Measurements from ENCODE around the gene KCNQ1.

Gene KCNQ1

DNA sequence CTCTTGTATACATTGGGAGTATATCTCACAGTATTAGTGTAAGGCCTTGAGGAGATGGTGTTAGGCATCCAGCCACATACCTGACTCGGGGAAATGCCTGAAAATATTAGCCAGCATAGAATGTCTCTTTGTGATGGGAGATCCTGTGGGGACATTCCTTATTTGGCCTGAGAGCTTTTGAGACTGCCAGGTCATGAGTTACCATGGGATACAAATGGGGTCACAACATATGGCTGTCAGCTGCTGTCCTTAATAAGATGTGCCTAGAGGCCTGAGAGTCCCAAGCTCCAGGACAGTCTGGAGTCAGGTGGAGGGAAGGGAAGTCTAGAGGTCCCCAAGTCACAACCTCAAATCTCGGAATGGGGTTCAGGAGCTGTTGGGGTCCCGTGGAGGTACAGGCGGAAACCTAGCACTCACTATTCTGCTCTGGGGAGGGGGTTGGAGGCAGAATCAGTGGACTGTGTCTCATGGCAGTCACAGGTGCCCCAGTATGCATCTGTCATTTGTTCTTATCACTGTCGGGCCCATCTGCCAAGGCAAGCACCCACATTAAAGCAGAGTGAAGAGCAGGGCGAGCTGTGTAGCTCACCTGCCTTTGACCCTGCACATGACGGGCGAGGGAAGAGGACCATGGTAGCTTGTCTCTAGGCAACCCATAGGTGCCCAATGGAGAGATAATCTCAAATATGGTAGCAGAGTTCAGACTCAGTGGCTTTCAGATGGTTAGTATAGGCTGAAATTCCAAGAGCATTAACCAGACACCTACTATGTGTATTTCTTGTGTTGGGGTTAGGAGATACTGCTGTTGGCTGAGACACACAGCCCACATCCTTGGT lies 225.0 kb downstream of the KCNQ1 start:
- H3K27me3 ChIP-seq (ENCODE audit: control insufficient read depth in 1 of 2, insufficient read depth in 1 of 2, low read length in 2 of 2), result no peaks in the 10 kb centered on the region
- H3K4ac ChIP-seq (ENCODE audit: low read depth in 1 of 2, low read length in 2 of 2), result no peak overlapping the region
- peaks cover 21 to 26% of the 10 kb centered on the region in 2 experiments for H3K36me3 ChIP-seq (ENCODE audit: control insufficient read depth in 1 of 2, insufficient read depth in 2 of 2, low read depth in 1 of 2, low read length in 2 of 2)
- no peak overlapping the region for H3K4me2 ChIP-seq (ENCODE audit: low read length, poor library complexity, severe bottlenecking)
- no peak overlapping the region for H4K8ac ChIP-seq (ENCODE audit: low read length)
- no peak overlapping the region for H2AK5ac ChIP-seq (ENCODE audit: low read length, severe bottlenecking)
- no peak overlapping the region for H3K23ac ChIP-seq (ENCODE audit: low read length in 2 of 2)
- 94% methylated on average over 8 of the region's 8 CpGs for WGBS
- no peak overlapping the region for H3K14ac ChIP-seq (ENCODE audit: low read length in 2 of 2)
- H2BK5ac ChIP-seq (ENCODE audit: low read depth, low read length, poor library complexity, severe bottlenecking), result no peak overlapping the region
- H2AFZ ChIP-seq (ENCODE audit: low read depth, low read length), result no peak overlapping the region
- H3K79me1 ChIP-seq (replicated peaks; ENCODE audit: low read length, poor library complexity, severe bottlenecking), result peaks cover 3% of the 10 kb centered on the region
- H3K27ac ChIP-seq (ENCODE audit: low read length, poor library complexity, severe bottlenecking), result no peak overlapping the region
- peaks cover 8% of the 10 kb centered on the region for H3K4me1 ChIP-seq (ENCODE audit: control insufficient read depth, insufficient read depth, low read depth, low read length)
- no peak overlapping the region for H2BK12ac ChIP-seq (ENCODE audit: low read length in 2 of 2)
- H3K4me3 ChIP-seq (ENCODE audit: insufficient read depth in 1 of 2, low read depth in 1 of 2, low read length in 2 of 2), result no peak overlapping the region
- no peak overlapping the region for H2BK120ac ChIP-seq (ENCODE audit: low read depth, low read length)
- no peak overlapping the region for H4K91ac ChIP-seq (ENCODE audit: low read length)
- no peak overlapping the region for H2BK15ac ChIP-seq (ENCODE audit: low read depth, poor library complexity, severe bottlenecking)
- H3K18ac ChIP-seq (ENCODE audit: low read depth in 1 of 2, low read length in 2 of 2), result no peak overlapping the region
- no peaks in the 10 kb centered on the region for H3K9me3 ChIP-seq (ENCODE audit: control insufficient read depth, low read length)
- DNase-seq, result no peak
- no peak overlapping the region for H3K9ac ChIP-seq (ENCODE audit: low read length)

GRCh38 chr11:2670541-2671100 lies 225.8 kb downstream of the KCNQ1 start:
- H3K79me1 ChIP-seq (replicated peaks; ENCODE audit: low read length, poor library complexity, severe bottlenecking), result peaks cover under 1% of the 10 kb centered on the region
- 66% methylated on average over 1 of the region's 1 CpG for WGBS

DNA sequence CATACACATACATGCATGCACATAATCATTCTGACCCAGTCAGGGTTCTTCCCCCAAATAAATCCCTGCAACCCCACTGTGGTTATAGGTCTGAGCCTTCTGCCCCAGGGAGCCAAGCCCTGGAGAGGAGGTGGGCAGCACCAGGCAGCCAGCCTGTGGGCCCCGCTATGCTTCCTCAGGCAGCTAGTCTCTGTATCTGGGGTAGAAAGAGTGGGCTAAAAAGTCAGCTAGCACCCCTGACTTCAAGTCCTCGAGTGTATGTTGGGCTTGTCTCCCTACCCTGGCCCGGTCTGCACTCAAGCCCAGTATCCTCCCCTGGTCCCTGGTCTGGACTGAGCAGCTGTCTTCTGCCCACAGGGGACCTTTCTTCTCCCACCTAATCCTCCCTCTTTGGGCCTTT lies 226.9 kb downstream of the KCNQ1 start:
- Histone ChIP-seq H3K4me1 (ENCODE audit: control insufficient read depth, insufficient read depth, low read depth, low read length) (peaks cover 11% of the 10 kb centered on the region), H2BK5ac (ENCODE audit: low read depth, low read length, poor library complexity, severe bottlenecking) (no peak overlapping the region), H2AFZ (ENCODE audit: low read depth, low read length) (no peak overlapping the region), H2BK12ac (ENCODE audit: low read length in 2 of 2) (no peak overlapping the region), H3K36me3 (ENCODE audit: control insufficient read depth in 1 of 2, insufficient read depth in 2 of 2, low read depth in 1 of 2, low read length in 2 of 2) (peaks cover 20 to 21% of the 10 kb centered on the region in 2 experiments), H4K91ac (ENCODE audit: low read length) (no peak overlapping the region), H3K18ac (ENCODE audit: low read depth in 1 of 2, low read length in 2 of 2) (no peak overlapping the region), H3K4ac (ENCODE audit: low read depth in 1 of 2, low read length in 2 of 2) (no peak overlapping the region), H3K27me3 (ENCODE audit: control insufficient read depth in 1 of 2, insufficient read depth in 1 of 2, low read length in 2 of 2) (no peaks in the 10 kb centered on the region), H2AK5ac (ENCODE audit: low read length, severe bottlenecking) (no peak overlapping the region), H2BK15ac (ENCODE audit: low read depth, poor library complexity, severe bottlenecking) (no peak overlapping the region), H3K27ac (ENCODE audit: low read length, poor library complexity, severe bottlenecking) (no peak overlapping the region), H3K23ac (ENCODE audit: low read length in 2 of 2) (no peak overlapping the region), H2BK120ac (ENCODE audit: low read depth, low read length) (no peak overlapping the region), H3K9me3 (ENCODE audit: control insufficient read depth, low read length) (no peaks in the 10 kb centered on the region), H4K8ac (ENCODE audit: low read length) (no peak overlapping the region), H3K79me1 (replicated peaks; ENCODE audit: low read length, poor library complexity, severe bottlenecking) (peaks cover 2% of the 10 kb centered on the region), H3K4me2 (ENCODE audit: low read length, poor library complexity, severe bottlenecking) (no peak overlapping the region), H3K9ac (ENCODE audit: low read length) (no peak overlapping the region), H3K14ac (ENCODE audit: low read length in 2 of 2) (no peak overlapping the region), H3K4me3 (ENCODE audit: insufficient read depth in 1 of 2, low read depth in 1 of 2, low read length in 2 of 2) (no peak overlapping the region)
- WGBS, result 98% methylated on average over 3 of the region's 3 CpGs
- DNase-seq, result no peak

More at GRCh38 chr11:2670541-2671100, 225.8 kb downstream of the KCNQ1 start:
- Histone ChIP-seq H4K8ac (ENCODE audit: low read length) (no peak overlapping the region), H3K4me1 (ENCODE audit: control insufficient read depth, insufficient read depth, low read depth, low read length) (peaks cover 10% of the 10 kb centered on the region), H3K36me3 (ENCODE audit: control insufficient read depth in 1 of 2, insufficient read depth in 2 of 2, low read depth in 1 of 2, low read length in 2 of 2) (peaks cover 20 to 21% of the 10 kb centered on the region in 2 experiments), H2BK120ac (ENCODE audit: low read depth, low read length) (no peak overlapping the region), H4K91ac (ENCODE audit: low read length) (no peak overlapping the region), H3K14ac (ENCODE audit: low read length in 2 of 2) (no peak overlapping the region), H3K4me2 (ENCODE audit: low read length, poor library complexity, severe bottlenecking) (no peak overlapping the region), H3K18ac (ENCODE audit: low read depth in 1 of 2, low read length in 2 of 2) (no peak overlapping the region), H3K27ac (ENCODE audit: low read length, poor library complexity, severe bottlenecking) (no peak overlapping the region), H2AFZ (ENCODE audit: low read depth, low read length) (no peak overlapping the region), H3K4ac (ENCODE audit: low read depth in 1 of 2, low read length in 2 of 2) (no peak overlapping the region), H3K23ac (ENCODE audit: low read length in 2 of 2) (no peak overlapping the region), H3K27me3 (ENCODE audit: control insufficient read depth in 1 of 2, insufficient read depth in 1 of 2, low read length in 2 of 2) (no peaks in the 10 kb centered on the region), H2BK5ac (ENCODE audit: low read depth, low read length, poor library complexity, severe bottlenecking) (no peak overlapping the region), H2AK5ac (ENCODE audit: low read length, severe bottlenecking) (no peak overlapping the region), H2BK12ac (ENCODE audit: low read length in 2 of 2) (no peak overlapping the region), H3K4me3 (ENCODE audit: insufficient read depth in 1 of 2, low read depth in 1 of 2, low read length in 2 of 2) (no peak overlapping the region), H3K9me3 (ENCODE audit: control insufficient read depth, low read length) (no peaks in the 10 kb centered on the region), H2BK15ac (ENCODE audit: low read depth, poor library complexity, severe bottlenecking) (no peak overlapping the region), H3K9ac (ENCODE audit: low read length) (no peak overlapping the region)
- no peak for DNase-seq

GRCh38 chr11:2672553-2673249 lies 227.9 kb downstream of the KCNQ1 start:
- Histone ChIP-seq H3K36me3 (ENCODE audit: control insufficient read depth in 1 of 2, insufficient read depth in 2 of 2, low read depth in 1 of 2, low read length in 2 of 2) (peaks cover 19 to 20% of the 10 kb centered on the region in 2 experiments), H3K9me3 (ENCODE audit: control insufficient read depth, low read length) (no peaks in the 10 kb centered on the region), H2BK15ac (ENCODE audit: low read depth, poor library complexity, severe bottlenecking) (no peak overlapping the region), H3K27ac (ENCODE audit: low read length, poor library complexity, severe bottlenecking) (no peak overlapping the region), H2BK5ac (ENCODE audit: low read depth, low read length, poor library complexity, severe bottlenecking) (no peak overlapping the region), H2BK12ac (ENCODE audit: low read length in 2 of 2) (no peak overlapping the region), H3K4me1 (ENCODE audit: control insufficient read depth, insufficient read depth, low read depth, low read length) (peaks cover 11% of the 10 kb centered on the region), H4K8ac (ENCODE audit: low read length) (no peak overlapping the region), H3K27me3 (ENCODE audit: control insufficient read depth in 1 of 2, insufficient read depth in 1 of 2, low read length in 2 of 2) (no peaks in the 10 kb centered on the region), H3K4ac (ENCODE audit: low read depth in 1 of 2, low read length in 2 of 2) (no peak overlapping the region), H3K18ac (ENCODE audit: low read depth in 1 of 2, low read length in 2 of 2) (no peak overlapping the region), H3K79me1 (replicated peaks; ENCODE audit: low read length, poor library complexity, severe bottlenecking) (peaks cover 2% of the 10 kb centered on the region), H3K23ac (ENCODE audit: low read length in 2 of 2) (no peak overlapping the region), H2AK5ac (ENCODE audit: low read length, severe bottlenecking) (no peak overlapping the region), H2AFZ (ENCODE audit: low read depth, low read length) (no peak overlapping the region), H2BK120ac (ENCODE audit: low read depth, low read length) (no peak overlapping the region), H3K9ac (ENCODE audit: low read length) (no peak overlapping the region), H4K91ac (ENCODE audit: low read length) (no peak overlapping the region), H3K4me2 (ENCODE audit: low read length, poor library complexity, severe bottlenecking) (no peak overlapping the region), H3K14ac (ENCODE audit: low read length in 2 of 2) (no peak overlapping the region), H3K4me3 (ENCODE audit: insufficient read depth in 1 of 2, low read depth in 1 of 2, low read length in 2 of 2) (no peak overlapping the region)
- no peak for DNase-seq
- WGBS, result 96% methylated on average over 4 of the region's 4 CpGs

Data from mesenchymal stem cell (in vitro differentiated cells and primary cell).